Mesenchymal stem cell (in vitro differentiated cells and primary cell): ENCODE results near the gene CSPG5.

Source experiments
- DNase-seq: peaks from one replicate; pipeline ENCODE4 v3.0.0-alpha.2; 2013
- H2AFZ ChIP-seq: one replicate; pipeline ENCODE4 v1.6.1; 2013; ENCODE audit warnings: low read depth, mild to moderate bottlenecking, control low read depth, inconsistent platforms, low read length, moderate library complexity
- H2AK5ac ChIP-seq: 2 replicates; pipeline ENCODE4 v1.6.1; 2013; ENCODE audit warnings: low read length, moderate library complexity, mild to moderate bottlenecking, inconsistent platforms; ENCODE audit not compliant: severe bottlenecking
- H2BK120ac ChIP-seq: one replicate; pipeline ENCODE4 v1.6.1; 2013; ENCODE audit warnings: low read depth, mild to moderate bottlenecking, inconsistent platforms, low read length, moderate library complexity
- H2BK12ac ChIP-seq, 2 experiments: one replicate each; pipeline ENCODE4 v1.6.1; 2013; ENCODE audit warnings: inconsistent platforms in 2 of 2, low read length in 2 of 2, mild to moderate bottlenecking in 2 of 2, moderate library complexity in 2 of 2, control low read depth in 1 of 2
- H2BK15ac ChIP-seq: one replicate; pipeline ENCODE4 v1.6.1; 2013; ENCODE audit warnings: mild to moderate bottlenecking, low read depth, inconsistent platforms; ENCODE audit not compliant: poor library complexity, severe bottlenecking
- H2BK5ac ChIP-seq: 2 replicates; pipeline ENCODE4 v1.6.1; 2013; ENCODE audit warnings: low read depth, mild to moderate bottlenecking, low read length, control low read depth, inconsistent platforms; ENCODE audit not compliant: poor library complexity, severe bottlenecking
- H3K14ac ChIP-seq, 2 experiments: one replicate each; pipeline ENCODE4 v1.6.1; 2013; ENCODE audit warnings: inconsistent platforms in 2 of 2, low read length in 2 of 2, control low read depth in 1 of 2, mild to moderate bottlenecking in 1 of 2, moderate library complexity in 1 of 2
- H3K18ac ChIP-seq, 2 experiments: one replicate each; pipeline ENCODE4 v1.6.1; 2013; ENCODE audit warnings: inconsistent platforms in 2 of 2, low read length in 2 of 2, control low read depth in 1 of 2, low read depth in 1 of 2, mild to moderate bottlenecking in 1 of 2
- H3K23ac ChIP-seq, 2 experiments: one replicate each; pipeline ENCODE4 v1.6.1; 2013; ENCODE audit warnings: inconsistent platforms in 2 of 2, low read length in 2 of 2, mild to moderate bottlenecking in 2 of 2, moderate library complexity in 2 of 2, control low read depth in 1 of 2
- H3K27ac ChIP-seq: 2 replicates; pipeline ENCODE4 v1.5.1; 2013; ENCODE audit warnings: mild to moderate bottlenecking, moderate library complexity, low read length, control low read depth, inconsistent platforms; ENCODE audit not compliant: poor library complexity, severe bottlenecking
- H3K27me3 ChIP-seq, 2 experiments: 2 replicates each; pipeline versions ENCODE4 v1.6.1 to v1.7.0; 2013; ENCODE audit warnings: low read length in 2 of 2, mild to moderate bottlenecking in 2 of 2, moderate library complexity in 2 of 2, control low read depth in 1 of 2, inconsistent platforms in 1 of 2; ENCODE audit not compliant: control insufficient read depth in 1 of 2, insufficient read depth in 1 of 2
- H3K36me3 ChIP-seq, 2 experiments: 2 replicates each; pipeline versions ENCODE4 v1.6.1 to v1.7.0; 2013; ENCODE audit warnings: low read length in 2 of 2, control low read depth in 1 of 2, inconsistent platforms in 1 of 2, low read depth in 1 of 2, mild to moderate bottlenecking in 1 of 2; ENCODE audit not compliant: insufficient read depth in 2 of 2, control insufficient read depth in 1 of 2
- H3K4ac ChIP-seq, 2 experiments: one replicate each; pipeline ENCODE4 v1.6.1; 2013; ENCODE audit warnings: inconsistent platforms in 2 of 2, low read length in 2 of 2, mild to moderate bottlenecking in 2 of 2, moderate library complexity in 2 of 2, control low read depth in 1 of 2, low read depth in 1 of 2
- H3K4me1 ChIP-seq: 2 replicates; pipeline ENCODE4 v1.6.1; 2013; ENCODE audit warnings: low read depth, low read length, control low read depth; ENCODE audit not compliant: control insufficient read depth, insufficient read depth
- H3K4me2 ChIP-seq: 2 replicates; pipeline ENCODE4 v1.6.1; 2013; ENCODE audit warnings: low read length, mild to moderate bottlenecking, inconsistent platforms; ENCODE audit not compliant: poor library complexity, severe bottlenecking
- H3K4me3 ChIP-seq, 2 experiments: 2 replicates each; pipeline versions ENCODE4 v1.5.1 to v1.7.0; 2013; ENCODE audit warnings: low read length in 2 of 2, mild to moderate bottlenecking in 2 of 2, control low read depth in 1 of 2, low read depth in 1 of 2; ENCODE audit not compliant: insufficient read depth in 1 of 2
- H3K79me1 ChIP-seq: replicated peaks from 2 replicates; pipeline ENCODE4 v1.6.1; 2013; ENCODE audit warnings: mild to moderate bottlenecking, control low read depth, low read length, inconsistent platforms; ENCODE audit not compliant: poor library complexity, severe bottlenecking
- H3K9ac ChIP-seq: 2 replicates; pipeline ENCODE4 v1.7.0; 2013; ENCODE audit warnings: mild to moderate bottlenecking, low read length, moderate library complexity
- H3K9me3 ChIP-seq: 2 replicates; pipeline ENCODE4 v1.7.0; 2013; ENCODE audit warnings: mild to moderate bottlenecking, low read length; ENCODE audit not compliant: control insufficient read depth
- H4K8ac ChIP-seq: one replicate; pipeline ENCODE4 v1.6.1; 2013; ENCODE audit warnings: inconsistent platforms, mild to moderate bottlenecking, low read length, moderate library complexity
- H4K91ac ChIP-seq: one replicate; pipeline ENCODE4 v1.6.1; 2013; ENCODE audit warnings: mild to moderate bottlenecking, low read length, inconsistent platforms
- WGBS: methylation state at CpG from one replicate; pipeline ENCODE4 v1.1.7; 2013; ENCODE audit warnings: mixed read lengths; 5-methylcytosine and 5-hydroxymethylcytosine counted together

CSPG5 gene

DNA sequence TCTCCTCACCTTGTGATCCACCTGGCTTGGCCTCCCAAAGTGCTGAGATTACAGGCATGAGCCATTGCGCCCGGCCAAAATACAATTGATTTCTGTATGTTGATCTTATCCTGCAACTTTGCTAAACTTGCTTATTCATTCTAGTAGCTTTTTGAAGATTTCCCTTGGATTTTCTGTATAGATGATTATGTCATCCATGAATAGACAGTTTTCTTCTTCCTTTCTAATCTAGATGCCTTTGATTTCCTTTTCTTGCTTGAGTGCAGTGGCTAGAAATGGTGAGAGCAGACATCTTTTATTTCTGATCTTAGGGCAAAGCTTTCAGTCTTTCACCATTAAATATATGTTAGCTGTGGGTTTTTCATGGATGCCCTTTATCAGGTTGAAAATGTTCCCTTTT lies 60.7 kb downstream of the CSPG5 start:
- H3K79me1 ChIP-seq, result no peaks in the 10 kb centered on the region
- no peak overlapping the region for H3K9ac ChIP-seq
- no peaks in the 10 kb centered on the region for H3K9me3 ChIP-seq
- no peak for DNase-seq
- no peaks in the 10 kb centered on the region for H3K36me3 ChIP-seq
- no peak overlapping the region for H2BK12ac ChIP-seq
- no peak overlapping the region for H3K27ac ChIP-seq
- no peak overlapping the region for H2BK5ac ChIP-seq
- WGBS, result no CpG with 5 or more reads among the region's 2 CpGs
- no peak overlapping the region for H4K8ac ChIP-seq
- peaks cover 6% of the 10 kb centered on the region for H3K4me1 ChIP-seq
- no peak overlapping the region for H2BK15ac ChIP-seq
- H2BK120ac ChIP-seq, result no peak overlapping the region
- H3K18ac ChIP-seq, result no peak overlapping the region
- no peak overlapping the region for H3K4me2 ChIP-seq
- no peak overlapping the region for H2AFZ ChIP-seq
- no peak overlapping the region for H3K23ac ChIP-seq
- no peak overlapping the region for H3K4ac ChIP-seq
- H3K27me3 ChIP-seq, result peaks cover 8 to 16% of the 10 kb centered on the region in 2 experiments
- no peak overlapping the region for H3K14ac ChIP-seq
- H2AK5ac ChIP-seq, result no peak overlapping the region
- H4K91ac ChIP-seq, result no peak overlapping the region
- no peak overlapping the region for H3K4me3 ChIP-seq

- H4K8ac ChIP-seq, result no peak overlapping the region
These were observed 62.8 kb downstream of the CSPG5 start for GRCh38 chr3:47515864-47516319.

GRCh38 chr3:47515100-47515499 lies 63.6 kb downstream of the CSPG5 start:
- Histone ChIP-seq H3K27ac (no peak overlapping the region), H3K14ac (no peak overlapping the region)

More at GRCh38 chr3:47515864-47516319, 62.8 kb downstream of the CSPG5 start:
- Histone ChIP-seq H2BK15ac (no peak overlapping the region), H3K27ac (no peak overlapping the region), H3K9ac (no peak overlapping the region), H3K14ac (no peak overlapping the region), H3K18ac (no peak overlapping the region), H3K27me3 (peaks cover 3 to 6% of the 10 kb centered on the region in 2 experiments), H2AK5ac (no peak overlapping the region), H3K4me3 (no peak overlapping the region), H3K4me2 (no peak overlapping the region), H4K91ac (no peak overlapping the region), H3K4ac (no peak overlapping the region), H2BK120ac (no peak overlapping the region), H3K4me1 (peaks cover 4% of the 10 kb centered on the region), H3K23ac (no peak overlapping the region), H2AFZ (no peak overlapping the region), H2BK5ac (no peak overlapping the region), H3K36me3 (peaks cover 0 to 1% of the 10 kb centered on the region in 2 experiments), H3K9me3 (no peaks in the 10 kb centered on the region), H2BK12ac (no peak overlapping the region), H3K79me1 (peaks cover 7% of the 10 kb centered on the region)
- WGBS, result 71% methylated on average over 5 of the region's 5 CpGs
- no peak for DNase-seq

GRCh38 chr3:47513125-47513929 lies 65.3 kb downstream of the CSPG5 start, which contains the start of gene ELP6:
ELP6 (minus strand) TSS chr3:47513712; CDS start chr3:47513590, 122 bp downstream.
- Histone ChIP-seq H3K4me2 (peak within 1 kb of the TSS; percentile 87), H3K36me3 (peaks cover 16 to 22% of the 10 kb centered on the region in 2 experiments), H3K9ac (peak within 1 kb of the TSS; percentile 92)

More at GRCh38 chr3:47515100-47515499, 63.6 kb downstream of the CSPG5 start:
- Histone ChIP-seq H3K4ac (no peak overlapping the region), H4K91ac (no peak overlapping the region), H3K4me1 (peaks cover 4% of the 10 kb centered on the region), H3K23ac (no peak overlapping the region), H3K4me3 (no peak overlapping the region), H4K8ac (no peak overlapping the region), H2AFZ (no peak overlapping the region), H3K27me3 (no peaks in the 10 kb centered on the region), H3K9me3 (no peaks in the 10 kb centered on the region), H2BK15ac (no peak overlapping the region), H2AK5ac (no peak overlapping the region), H3K79me1 (peaks cover 13% of the 10 kb centered on the region), H2BK5ac (no peak overlapping the region), H2BK120ac (no peak overlapping the region), H3K36me3 (peaks cover 6 to 9% of the 10 kb centered on the region in 2 experiments), H3K9ac (no peak overlapping the region), H2BK12ac (no peak overlapping the region), H3K18ac (no peak overlapping the region), H3K4me2 (no peak overlapping the region)
- no peak for DNase-seq
- WGBS, result 98% methylated on average over 5 of the region's 5 CpGs

More at GRCh38 chr3:47513125-47513929, 65.3 kb downstream of the CSPG5 start, which contains the start of gene ELP6:
- Histone ChIP-seq H3K14ac (peak within 1 kb of the TSS; percentile 53 to 62), H4K8ac (peak within 1 kb of the TSS; percentile 99), H2BK5ac (peak within 1 kb of the TSS; percentile 93), H2AK5ac (peak within 1 kb of the TSS; percentile 22), H3K4me1 (peaks cover 4% of the 10 kb centered on the region), H3K9me3 (no peaks in the 10 kb centered on the region), H2BK120ac (peak within 1 kb of the TSS; percentile 82), H4K91ac (peak within 1 kb of the TSS; percentile 83), H3K79me1 (peaks cover 19% of the 10 kb centered on the region), H3K27ac (peak within 1 kb of the TSS; percentile 100), H2BK12ac (no peak within 1 kb of the TSS), H3K27me3 (no peaks in the 10 kb centered on the region), H3K4me3 (peak within 1 kb of the TSS; percentile 76 to 88), H3K18ac (peak within 1 kb of the TSS; percentile 89 to 96), H3K4ac (peak within 1 kb of the TSS; percentile 62 to 89), H2BK15ac (peak within 1 kb of the TSS; percentile 45), H3K23ac (peak within 1 kb of the TSS in 1 of 2 experiments; percentile 49), H2AFZ (peak within 1 kb of the TSS; percentile 83)
- WGBS, result under 1% methylated on average over 66 of the region's 71 CpGs
- DNase-seq, result peak; percentile 96
